ENCODE data around the gene DEPDC5.

Gene DEPDC5

GRCh38 chr22:31897842-31898805 is 144.3 kb downstream of the DEPDC5 start:
- ChIA-PET CTCF (interaction anchor here (0.7 to 1.2 kb wide), 2 partner anchors 8 to 9 kb away, joined by 3 read pairs; no protein-coding TSS in a partner anchor), POLR2A (no interaction called here)
- DNase-seq (ENCODE audit: low read depth, low spot score) = no peak
- no peak overlapping the region for H3K4me3 ChIP-seq (ENCODE audit: low read depth, low read length)
- no peak for TF ChIP-seq CTCF (IDR thresholded peaks at IDR 0.05; ENCODE audit: insufficient read depth, low read length, missing control alignments)

- no peak for DNase-seq (ENCODE audit: low read depth, low spot score)
- no peak overlapping the region for H3K4me3 ChIP-seq (ENCODE audit: low read depth, low read length)
- CTCF ChIA-PET = interaction anchor here (0.7 to 1.2 kb wide), 2 partner anchors 9 to 10 kb away, joined by 3 read pairs; no protein-coding TSS in a partner anchor
- POLR2A ChIA-PET = no interaction called here
- no peak for TF ChIP-seq CTCF (IDR thresholded peaks at IDR 0.05; ENCODE audit: insufficient read depth, low read length, missing control alignments)
Observed at GRCh38 chr22:31898926-31899325, 145.1 kb downstream of the DEPDC5 start.

GRCh38 chr22:31899669-31900068 is 145.8 kb downstream of the DEPDC5 start:
- ChIA-PET CTCF (interaction anchor here (1.2 kb wide), 1 partner anchor 20 kb away, joined by 3 read pairs; no protein-coding TSS in a partner anchor), POLR2A (no interaction called here)
- no peak for TF ChIP-seq CTCF (IDR thresholded peaks at IDR 0.05; ENCODE audit: insufficient read depth, low read length, missing control alignments)
- DNase-seq (ENCODE audit: low read depth, low spot score) = no peak
- H3K4me3 ChIP-seq (ENCODE audit: low read depth, low read length) = no peak overlapping the region

GRCh38 chr22:31901388-31902137 is 147.7 kb downstream of the DEPDC5 start:
- ChIA-PET POLR2A (no interaction called here), CTCF (interaction anchor here (1.1 to 1.5 kb wide), 3 partner anchors 10 to 221 kb away, joined by 3 to 4 read pairs (median 3); no protein-coding TSS in a partner anchor)
- no peak for DNase-seq (ENCODE audit: low read depth, low spot score)
- TF ChIP-seq CTCF (IDR thresholded peaks at IDR 0.05; ENCODE audit: insufficient read depth, low read length, missing control alignments) = no peak
- no peak overlapping the region for H3K4me3 ChIP-seq (ENCODE audit: low read depth, low read length)

GRCh38 chr22:31904651-31905050 is 150.8 kb downstream of the DEPDC5 start:
- DNase-seq (ENCODE audit: low read depth, low spot score) = no peak
- no peak overlapping the region for H3K4me3 ChIP-seq (ENCODE audit: low read depth, low read length)
- POLR2A ChIA-PET = no interaction called here
- CTCF ChIA-PET = no interaction called here
- no peak for TF ChIP-seq CTCF (IDR thresholded peaks at IDR 0.05; ENCODE audit: insufficient read depth, low read length, missing control alignments)

- POLR2A ChIA-PET = no interaction called here
- TF ChIP-seq CTCF (IDR thresholded peaks at IDR 0.05; ENCODE audit: insufficient read depth, low read length, missing control alignments) = no peak
- no peak overlapping the region for H3K4me3 ChIP-seq (ENCODE audit: low read depth, low read length)
- no peak for DNase-seq (ENCODE audit: low read depth, low spot score)
- CTCF ChIA-PET = no interaction called here
Observed at GRCh38 chr22:31905356-31905755, 151.5 kb downstream of the DEPDC5 start.
